ENCODE results near the gene AIFM1. TPM values are rescaled to one million over a fixed set of nuclear protein-coding genes. Genes with fewer than 3 reads are reported as not detected.
A peak's percentile ranks its signal among the peaks of the same experiment; 100 is the strongest.

Gene AIFM1
- total and polyA plus RNA-seq, 3 experiments from 2014 or later = 34.8 to 58.2 (median 57.7) TPM

DNA sequence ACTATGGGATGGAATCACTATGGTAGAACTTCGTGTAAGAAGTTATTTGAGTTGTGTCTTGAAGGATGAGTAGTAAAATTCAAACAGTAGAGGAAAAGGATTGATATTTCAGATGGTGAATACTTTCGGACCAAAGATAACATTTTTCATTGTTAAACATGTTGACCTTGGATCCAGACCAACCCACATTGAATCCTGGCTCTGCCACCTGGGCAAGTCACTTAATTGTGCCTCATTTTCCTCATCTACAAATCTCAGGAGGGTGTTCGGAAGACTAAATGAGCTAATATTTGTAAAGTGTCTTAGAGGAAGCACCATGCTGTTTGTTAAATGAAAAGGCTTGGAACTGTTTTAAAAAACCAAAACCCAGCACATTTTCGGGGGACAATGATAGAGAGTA lies 1.4 kb upstream of the AIFM1 start:
- DNase-seq = no peak
- peaks cover 11% of the 10 kb centered on the region for H3K4me1 ChIP-seq (ENCODE audit: insufficient read depth, low read length)
- H3K4me3 Mint-ChIP-seq = peak overlapping the region; percentile 89 to 98 (median 94)
- H3K36me3 ChIP-seq (ENCODE audit: insufficient read depth, low read length) = no peaks in the 10 kb centered on the region
- no peaks in the 10 kb centered on the region for H3K27me3 ChIP-seq (ENCODE audit: insufficient read depth, low read length, poor library complexity, severe bottlenecking)
- peak overlapping the region; percentile 63 for H3K27ac ChIP-seq (ENCODE audit: low read depth, low read length)
- POLR2A ChIA-PET = no interaction called here
- peaks cover 0 to 16% (median 0%) of the 10 kb centered on the region in 3 donors for H3K36me3 Mint-ChIP-seq
- CTCF ChIA-PET = no interaction called here
- peaks cover 0 to 4% of the 10 kb centered on the region in 2 donors for H3K27me3 Mint-ChIP-seq
- H3K27ac Mint-ChIP-seq = peak overlapping the region in 6 of 8 donors; percentile 5 to 94 (median 80)
- H3K9me3 Mint-ChIP-seq = no peaks in the 10 kb centered on the region
- H3K9me3 ChIP-seq (ENCODE audit: low read length) = no peaks in the 10 kb centered on the region
- H3K4me1 Mint-ChIP-seq = peaks cover 19 to 47% (median 42%) of the 10 kb centered on the region in 3 donors
- no peak overlapping the region for H3K4me3 ChIP-seq (ENCODE audit: low read length)

DNA sequence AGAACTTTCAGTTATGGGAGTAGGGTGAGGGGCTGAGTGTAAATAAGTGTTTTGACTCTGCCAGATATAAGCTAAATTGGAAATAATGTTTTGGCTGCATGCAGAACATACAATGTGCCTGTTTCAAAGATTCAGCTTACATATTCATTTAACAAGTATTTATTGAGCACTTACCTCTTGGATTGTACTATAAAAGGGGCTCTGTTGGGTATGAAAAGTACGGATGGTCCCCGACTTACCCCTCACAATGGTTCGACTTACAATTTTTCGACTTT lies 799 bp upstream of the AIFM1 start:
- no peaks in the 10 kb centered on the region for H3K9me3 ChIP-seq (ENCODE audit: low read length)
- CTCF ChIA-PET = no interaction called here
- POLR2A ChIA-PET = no interaction called here
- H3K36me3 Mint-ChIP-seq = peaks cover 0 to 18% (median 0%) of the 10 kb centered on the region in 3 donors
- no peak for DNase-seq
- peaks cover 19 to 49% (median 44%) of the 10 kb centered on the region in 3 donors for H3K4me1 Mint-ChIP-seq
- peaks cover 0 to 4% of the 10 kb centered on the region in 2 donors for H3K27me3 Mint-ChIP-seq
- no peaks in the 10 kb centered on the region for H3K9me3 Mint-ChIP-seq
- peak overlapping the region; percentile 80 to 94 (median 90) for H3K27ac Mint-ChIP-seq
- H3K4me3 Mint-ChIP-seq = peak overlapping the region; percentile 89 to 98 (median 94)
- H3K27me3 ChIP-seq (ENCODE audit: insufficient read depth, low read length, poor library complexity, severe bottlenecking) = no peaks in the 10 kb centered on the region
- H3K27ac ChIP-seq (ENCODE audit: low read depth, low read length) = peak overlapping the region; percentile 63
- H3K4me3 ChIP-seq (ENCODE audit: low read length) = peak overlapping the region; percentile 68
- no peaks in the 10 kb centered on the region for H3K36me3 ChIP-seq (ENCODE audit: insufficient read depth, low read length)
- peaks cover 11% of the 10 kb centered on the region for H3K4me1 ChIP-seq (ENCODE audit: insufficient read depth, low read length)

DNA sequence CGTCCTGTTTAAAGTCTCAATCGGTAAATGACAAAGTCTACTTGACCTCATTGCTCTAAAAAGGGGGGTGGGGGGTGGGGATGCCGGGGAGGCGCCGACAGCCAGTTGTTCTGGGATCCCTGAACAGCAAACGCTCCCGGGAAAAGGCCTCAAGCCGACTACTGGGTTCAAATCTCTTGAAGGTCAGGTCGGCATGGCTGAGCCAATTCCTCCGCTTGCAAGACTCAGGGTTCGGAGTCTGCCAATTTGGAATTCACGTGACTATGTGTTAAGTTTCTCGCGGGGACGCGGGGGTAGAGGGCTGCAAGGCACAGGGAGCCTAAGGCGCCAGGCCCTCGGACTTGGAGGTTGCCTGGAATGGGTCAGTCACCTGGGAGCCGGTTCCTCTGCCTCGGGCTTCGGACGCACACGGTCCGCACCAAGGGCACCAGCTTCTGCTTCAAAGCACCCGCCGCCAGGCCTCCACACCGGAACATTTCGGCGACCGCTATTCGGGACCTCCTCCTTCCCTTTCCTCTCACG lies 399 bp downstream of the AIFM1 start:
- peak overlapping the region; percentile 63 for H3K27ac ChIP-seq (ENCODE audit: low read depth, low read length)
- no peaks in the 10 kb centered on the region for H3K36me3 ChIP-seq (ENCODE audit: insufficient read depth, low read length)
- Mint-ChIP-seq H3K36me3 (peaks cover 0 to 15% (median 0%) of the 10 kb centered on the region in 3 donors), H3K27ac (peak overlapping the region; percentile 80 to 94 (median 90)), H3K4me3 (peak overlapping the region; percentile 89 to 98 (median 94)), H3K27me3 (peaks cover 0 to 4% of the 10 kb centered on the region in 2 donors), H3K4me1 (peaks cover 14 to 43% (median 39%) of the 10 kb centered on the region in 3 donors), H3K9me3 (no peaks in the 10 kb centered on the region)
- peak in 1 of 5 donors; percentile 9 for DNase-seq
- ChIA-PET CTCF (interaction anchor here (1.0 to 1.2 kb wide), 2 partner anchors 22 to 83 kb away, joined by 3 to 4 read pairs; no protein-coding TSS in a partner anchor), POLR2A (interaction anchor here (0.9 to 1.3 kb wide), 3 partner anchors 46 to 81 kb away, joined by 4 to 6 read pairs (median 5); no protein-coding TSS in a partner anchor)
- H3K4me3 ChIP-seq (ENCODE audit: low read length) = peak overlapping the region; percentile 68
- no peaks in the 10 kb centered on the region for H3K9me3 ChIP-seq (ENCODE audit: low read length)
- no peaks in the 10 kb centered on the region for H3K27me3 ChIP-seq (ENCODE audit: insufficient read depth, low read length, poor library complexity, severe bottlenecking)
- H3K4me1 ChIP-seq (ENCODE audit: insufficient read depth, low read length) = peaks cover 11% of the 10 kb centered on the region

DNA sequence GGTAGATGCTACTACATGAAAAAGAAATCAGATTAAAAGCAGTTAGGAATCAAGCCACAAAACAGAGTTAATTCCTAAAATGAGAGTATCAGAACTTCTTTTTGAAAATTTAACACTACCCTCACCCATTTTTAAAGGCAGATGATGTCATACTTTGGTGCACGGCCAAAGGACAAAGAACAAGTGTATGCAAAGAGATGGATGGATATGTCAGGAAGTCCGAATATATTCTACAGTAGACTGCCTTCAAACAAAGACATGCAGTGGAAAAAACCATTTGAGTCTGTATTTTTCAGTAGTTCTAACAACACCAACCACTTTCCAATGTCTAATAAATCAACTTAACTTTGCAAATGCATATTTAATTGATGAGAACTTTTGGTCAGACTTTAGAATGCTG lies 2.2 kb downstream of the AIFM1 start:
- Mint-ChIP-seq H3K4me1 (peaks cover 19 to 48% (median 47%) of the 10 kb centered on the region in 3 donors), H3K27me3 (peaks cover 0 to 5% of the 10 kb centered on the region in 2 donors), H3K9me3 (no peaks in the 10 kb centered on the region), H3K36me3 (peaks cover 0 to 15% (median 0%) of the 10 kb centered on the region in 3 donors), H3K27ac (no peak overlapping the region), H3K4me3 (peak overlapping the region in 4 of 7 donors; percentile 22 to 48 (median 37))
- DNase-seq = no peak
- Histone ChIP-seq H3K4me1 (ENCODE audit: insufficient read depth, low read length) (peaks cover 11% of the 10 kb centered on the region), H3K36me3 (ENCODE audit: insufficient read depth, low read length) (no peaks in the 10 kb centered on the region), H3K27me3 (ENCODE audit: insufficient read depth, low read length, poor library complexity, severe bottlenecking) (no peaks in the 10 kb centered on the region), H3K4me3 (ENCODE audit: low read length) (no peak overlapping the region), H3K9me3 (ENCODE audit: low read length) (no peaks in the 10 kb centered on the region), H3K27ac (ENCODE audit: low read depth, low read length) (no peak overlapping the region)
- ChIA-PET CTCF (interaction anchor here (1.8 kb wide), 1 partner anchor 11 kb away, joined by 5 read pairs; no protein-coding TSS in a partner anchor), POLR2A (no interaction called here)

DNA sequence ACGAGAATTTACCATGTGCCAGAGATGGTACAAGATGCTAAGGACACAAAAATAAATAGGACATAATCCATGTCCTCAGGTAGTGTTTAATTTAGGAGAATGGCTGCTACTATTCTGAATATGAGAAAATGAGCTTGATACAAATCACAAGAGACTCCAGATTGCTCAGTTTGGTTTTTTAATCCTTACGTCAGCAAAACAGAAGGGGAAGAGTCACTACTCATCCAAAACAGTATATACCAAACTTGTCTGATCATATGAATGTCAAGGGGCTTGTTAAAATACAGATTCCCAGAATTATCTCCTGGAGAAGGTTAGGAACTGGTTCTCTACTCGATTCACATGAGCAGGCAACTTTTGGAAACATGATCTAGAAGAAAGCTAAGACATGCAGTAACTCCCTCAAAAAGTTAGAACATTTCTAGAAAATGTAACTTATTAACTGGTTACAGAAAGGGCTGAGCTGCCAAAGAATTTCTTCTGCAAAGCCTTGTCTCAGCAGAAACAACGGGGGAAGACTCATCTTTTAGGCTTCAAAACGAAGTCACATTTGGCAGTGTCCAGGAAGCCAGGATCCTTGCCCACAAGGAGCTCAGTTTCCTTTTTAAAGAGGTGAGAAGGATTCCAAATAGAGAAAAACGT lies 3.4 kb downstream of the AIFM1 start:
- no peak for DNase-seq
- POLR2A ChIA-PET = no interaction called here
- Mint-ChIP-seq H3K27me3 (peaks cover 0 to 1% of the 10 kb centered on the region in 2 donors), H3K9me3 (no peaks in the 10 kb centered on the region), H3K4me1 (peaks cover 19 to 48% (median 47%) of the 10 kb centered on the region in 3 donors), H3K27ac (no peak overlapping the region), H3K36me3 (peaks cover 0 to 15% (median 0%) of the 10 kb centered on the region in 3 donors), H3K4me3 (peak overlapping the region in 2 of 7 donors; percentile 0 to 69)
- Histone ChIP-seq H3K4me1 (ENCODE audit: insufficient read depth, low read length) (peaks cover 11% of the 10 kb centered on the region), H3K36me3 (ENCODE audit: insufficient read depth, low read length) (no peaks in the 10 kb centered on the region), H3K4me3 (ENCODE audit: low read length) (no peak overlapping the region), H3K27me3 (ENCODE audit: insufficient read depth, low read length, poor library complexity, severe bottlenecking) (no peaks in the 10 kb centered on the region), H3K9me3 (ENCODE audit: low read length) (no peaks in the 10 kb centered on the region), H3K27ac (ENCODE audit: low read depth, low read length) (no peak overlapping the region)
- CTCF ChIA-PET = interaction anchor here (1.1 to 1.8 kb wide), 2 partner anchors 10 to 80 kb away, joined by 4 to 5 read pairs; no protein-coding TSS in a partner anchor

DNA sequence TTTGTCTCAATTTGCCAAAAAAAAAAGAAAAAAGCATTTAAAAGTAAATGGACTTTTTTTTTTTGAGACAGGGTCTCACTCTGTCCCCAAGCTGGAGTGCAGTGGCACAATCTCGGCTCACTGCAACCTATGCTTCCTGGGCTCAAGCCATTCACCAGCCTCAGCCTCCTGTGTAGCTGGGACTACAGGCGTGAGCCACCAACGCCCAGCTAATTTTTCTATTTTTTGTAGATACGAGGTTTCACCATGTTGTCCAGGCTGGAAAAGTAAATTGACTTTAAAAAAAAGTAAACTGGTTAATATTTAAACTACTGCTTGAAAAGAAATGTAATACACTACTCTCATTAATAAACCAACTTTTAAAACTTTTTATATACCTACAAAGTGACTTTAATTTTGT lies 5.9 kb downstream of the AIFM1 start:
- CTCF ChIA-PET = no interaction called here
- H3K27me3 Mint-ChIP-seq = peaks cover 0 to 1% of the 10 kb centered on the region in 2 donors
- POLR2A ChIA-PET = no interaction called here
- peak overlapping the region in 1 of 8 donors; percentile 37 for H3K27ac Mint-ChIP-seq
- Histone ChIP-seq H3K36me3 (ENCODE audit: insufficient read depth, low read length) (peaks cover 7% of the 10 kb centered on the region), H3K4me3 (ENCODE audit: low read length) (no peak overlapping the region), H3K27ac (ENCODE audit: low read depth, low read length) (no peak overlapping the region), H3K27me3 (ENCODE audit: insufficient read depth, low read length, poor library complexity, severe bottlenecking) (no peaks in the 10 kb centered on the region), H3K9me3 (ENCODE audit: low read length) (no peaks in the 10 kb centered on the region), H3K4me1 (ENCODE audit: insufficient read depth, low read length) (peaks cover 5% of the 10 kb centered on the region)
- no peak overlapping the region for H3K4me3 Mint-ChIP-seq
- no peak for DNase-seq
- peaks cover 13 to 33% (median 30%) of the 10 kb centered on the region in 3 donors for H3K4me1 Mint-ChIP-seq
- no peaks in the 10 kb centered on the region for H3K9me3 Mint-ChIP-seq
- H3K36me3 Mint-ChIP-seq = peaks cover 0 to 17% (median 0%) of the 10 kb centered on the region in 3 donors

DNA sequence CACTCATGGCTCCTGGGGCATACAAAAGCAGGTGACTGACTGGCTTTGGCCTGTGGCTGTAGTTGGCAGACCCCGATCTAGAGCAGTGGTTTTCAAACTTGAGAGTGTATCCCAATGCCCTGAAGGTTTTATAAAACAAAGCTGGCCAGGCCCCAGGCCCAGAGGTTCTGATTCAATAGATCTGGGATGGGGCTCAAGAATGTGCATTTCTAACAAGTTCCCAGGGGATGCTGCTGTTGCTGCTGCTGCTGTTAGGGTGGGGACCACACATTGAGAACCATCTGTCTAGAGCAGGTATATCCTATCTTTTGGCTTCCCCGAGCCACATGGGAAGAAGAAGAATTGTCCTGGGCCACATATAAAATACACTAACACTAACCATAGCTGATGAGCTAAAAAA lies 7.3 kb downstream of the AIFM1 start:
- H3K4me1 Mint-ChIP-seq = peaks cover 9 to 24% (median 21%) of the 10 kb centered on the region in 3 donors
- Histone ChIP-seq H3K27me3 (ENCODE audit: insufficient read depth, low read length, poor library complexity, severe bottlenecking) (no peaks in the 10 kb centered on the region), H3K4me1 (ENCODE audit: insufficient read depth, low read length) (no peaks in the 10 kb centered on the region), H3K4me3 (ENCODE audit: low read length) (no peak overlapping the region), H3K27ac (ENCODE audit: low read depth, low read length) (no peak overlapping the region), H3K9me3 (ENCODE audit: low read length) (no peaks in the 10 kb centered on the region), H3K36me3 (ENCODE audit: insufficient read depth, low read length) (peaks cover 7% of the 10 kb centered on the region)
- peak overlapping the region in 1 of 8 donors; percentile 21 for H3K27ac Mint-ChIP-seq
- peaks cover 0 to 1% of the 10 kb centered on the region in 2 donors for H3K27me3 Mint-ChIP-seq
- POLR2A ChIA-PET = no interaction called here
- H3K9me3 Mint-ChIP-seq = no peaks in the 10 kb centered on the region
- no peak for DNase-seq
- CTCF ChIA-PET = no interaction called here
- H3K36me3 Mint-ChIP-seq = peaks cover 0 to 27% (median 0%) of the 10 kb centered on the region in 3 donors
- no peak overlapping the region for H3K4me3 Mint-ChIP-seq

DNA sequence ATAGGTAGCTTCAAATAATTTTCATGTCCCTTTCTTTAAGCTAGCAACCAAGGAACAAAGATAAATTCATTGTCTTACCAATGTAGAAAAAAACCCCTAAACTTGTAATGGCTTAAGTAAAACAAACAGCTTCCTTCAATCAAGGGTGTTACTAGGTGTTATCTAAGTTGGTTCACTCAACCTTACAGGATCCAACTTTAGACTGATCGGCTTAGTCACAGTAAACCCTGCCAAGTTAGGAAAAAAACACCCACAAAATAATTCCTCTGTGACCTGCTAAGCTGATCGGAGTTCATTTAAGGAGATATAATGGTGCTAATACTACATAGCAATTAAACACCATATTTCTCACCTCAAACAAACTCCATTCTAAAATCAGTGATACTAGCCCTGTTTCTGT lies 10.1 kb downstream of the AIFM1 start:
- Histone ChIP-seq H3K4me1 (ENCODE audit: insufficient read depth, low read length) (no peaks in the 10 kb centered on the region), H3K36me3 (ENCODE audit: insufficient read depth, low read length) (peaks cover 7% of the 10 kb centered on the region), H3K4me3 (ENCODE audit: low read length) (no peak overlapping the region), H3K27me3 (ENCODE audit: insufficient read depth, low read length, poor library complexity, severe bottlenecking) (no peaks in the 10 kb centered on the region), H3K27ac (ENCODE audit: low read depth, low read length) (no peak overlapping the region), H3K9me3 (ENCODE audit: low read length) (no peaks in the 10 kb centered on the region)
- Mint-ChIP-seq H3K36me3 (peaks cover 0 to 24% (median 0%) of the 10 kb centered on the region in 3 donors), H3K4me1 (peaks cover 6 to 11% (median 9%) of the 10 kb centered on the region in 3 donors), H3K27me3 (peaks cover 0 to 1% of the 10 kb centered on the region in 2 donors), H3K27ac (no peak overlapping the region), H3K9me3 (no peaks in the 10 kb centered on the region), H3K4me3 (no peak overlapping the region)
- no peak for DNase-seq
- POLR2A ChIA-PET = no interaction called here
- CTCF ChIA-PET = interaction anchor here (1.0 kb wide), 1 partner anchor 15 kb away, joined by 3 read pairs; no protein-coding TSS in a partner anchor
